RKO (cell line): Measurements from ENCODE around the gene HCFC1R1.
A peak's percentile ranks its signal among the peaks of the same experiment; 100 is the strongest.

ENCODE experiments used
- DNase-seq: peaks from one replicate; pipeline ENCODE4 v3.0.0-alpha.2; 2016; ENCODE audit warnings: low spot score

The HCFC1R1 gene

DNA sequence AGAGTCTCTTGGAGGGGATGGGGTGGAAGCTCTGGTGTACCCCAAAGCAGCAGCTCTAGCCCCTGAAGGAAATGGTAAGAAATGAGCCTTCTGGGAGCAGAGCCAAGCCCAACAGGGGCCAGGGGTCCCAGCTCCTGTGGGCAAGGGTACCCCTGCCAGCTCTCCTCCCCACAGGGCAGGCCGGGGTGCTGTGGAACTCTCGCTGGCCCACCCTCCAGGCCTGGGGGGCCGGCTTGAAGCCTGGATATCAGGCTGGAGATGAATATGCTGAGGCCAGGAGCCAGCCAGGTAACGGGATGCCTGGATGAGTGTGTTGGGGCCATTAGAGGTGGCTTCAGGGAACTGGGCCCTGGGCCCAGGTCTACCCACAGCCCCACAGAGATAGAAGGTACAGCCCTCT, 23.2 kb downstream of the HCFC1R1 start:
- no peak for DNase-seq

- no peak for DNase-seq
Observed at GRCh38 chr16:2999929-3000328, 23.8 kb downstream of the HCFC1R1 start.

DNA sequence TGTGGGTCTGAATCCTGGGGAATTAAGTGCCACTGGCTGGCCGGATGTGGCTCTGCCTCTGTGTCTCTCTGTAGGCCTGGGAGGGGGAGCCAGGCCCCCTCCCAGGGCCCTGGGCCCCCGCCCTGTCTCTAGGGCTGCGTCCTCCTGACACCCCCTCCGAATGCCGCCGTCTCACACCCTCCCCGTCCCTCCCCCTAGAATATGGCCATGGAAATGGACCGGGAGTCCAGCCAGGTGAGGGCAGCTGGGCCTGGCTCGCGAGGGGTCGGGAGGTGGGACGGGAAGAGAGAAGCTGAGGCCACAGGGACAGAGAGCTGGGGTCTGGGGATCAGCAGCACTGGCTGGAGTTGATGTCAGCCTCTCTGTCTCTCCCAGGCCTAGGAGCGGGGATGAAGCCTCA, 27.4 kb downstream of the HCFC1R1 start:
- DNase-seq: no peak

DNA sequence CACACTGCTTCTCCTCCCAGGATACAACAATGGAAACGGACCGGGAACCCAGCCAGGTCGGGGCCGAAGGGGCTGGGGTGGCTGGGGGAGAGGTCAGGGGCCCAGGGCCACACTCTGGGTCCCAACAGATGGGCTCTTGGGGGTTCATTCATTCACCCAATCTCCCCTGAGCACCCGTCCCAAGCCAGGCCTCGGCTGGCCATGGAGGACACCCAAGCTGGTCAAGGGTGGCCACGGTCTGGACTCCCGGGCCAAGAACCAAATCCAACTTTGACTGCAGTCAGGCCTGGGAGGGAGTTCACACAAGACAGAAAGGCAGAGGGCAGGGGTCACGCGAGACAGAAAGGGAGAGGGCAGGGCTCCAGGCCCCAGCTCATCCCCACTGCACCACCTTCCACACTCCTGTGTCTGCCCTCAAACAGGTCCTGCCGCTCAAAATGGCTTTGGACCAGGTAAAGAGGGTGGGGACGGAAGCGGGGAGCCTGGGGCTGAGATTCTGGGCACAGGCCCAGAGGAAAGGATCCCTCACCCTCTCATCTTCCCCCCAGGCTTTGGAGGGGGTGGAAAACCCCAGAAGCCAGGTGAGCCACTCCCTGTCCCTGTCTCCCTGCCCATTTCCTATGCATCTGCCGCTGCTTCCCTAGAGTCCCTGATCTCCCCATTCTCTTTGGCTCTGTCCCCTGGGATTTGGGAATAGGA, 31.2 kb downstream of the HCFC1R1 start:
- DNase-seq: no peak

DNA sequence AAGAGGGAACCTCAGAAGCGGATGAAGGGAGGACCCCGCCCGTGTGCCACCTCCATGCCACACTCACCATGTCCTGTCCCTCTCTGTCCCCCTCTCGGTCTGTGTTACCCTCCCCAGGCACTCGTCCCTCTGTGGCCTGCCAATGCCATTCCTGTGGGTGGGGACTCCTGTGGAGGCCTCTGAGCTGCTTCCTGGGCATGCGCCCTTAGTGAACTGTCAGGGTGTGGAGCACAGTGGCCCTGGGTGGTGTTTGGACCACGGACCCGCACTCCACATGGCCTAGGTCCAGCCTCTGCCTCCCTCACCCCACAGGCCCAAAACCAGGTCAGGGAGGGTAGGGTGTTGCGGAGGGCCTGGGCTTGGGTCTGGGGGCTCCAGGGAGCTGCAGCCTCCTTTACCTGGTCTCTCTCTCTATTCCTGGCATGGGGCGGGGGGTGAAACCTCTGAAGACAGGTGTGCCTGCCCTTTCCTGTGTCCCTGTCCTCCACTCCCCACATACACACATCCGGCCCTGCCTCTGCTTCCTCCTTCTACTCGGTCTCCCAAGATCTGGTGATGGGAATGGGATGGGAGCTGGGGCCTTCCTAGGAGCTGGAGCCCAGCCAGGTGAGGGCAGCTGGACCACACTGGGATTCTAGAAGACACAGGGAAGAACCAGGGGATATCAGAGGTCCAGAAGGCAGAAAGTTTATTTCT, 32.0 kb downstream of the HCFC1R1 start:
- no peak for DNase-seq

GRCh38 chr16:2990891-2991290, 32.9 kb downstream of the HCFC1R1 start:
- no peak for DNase-seq

DNA sequence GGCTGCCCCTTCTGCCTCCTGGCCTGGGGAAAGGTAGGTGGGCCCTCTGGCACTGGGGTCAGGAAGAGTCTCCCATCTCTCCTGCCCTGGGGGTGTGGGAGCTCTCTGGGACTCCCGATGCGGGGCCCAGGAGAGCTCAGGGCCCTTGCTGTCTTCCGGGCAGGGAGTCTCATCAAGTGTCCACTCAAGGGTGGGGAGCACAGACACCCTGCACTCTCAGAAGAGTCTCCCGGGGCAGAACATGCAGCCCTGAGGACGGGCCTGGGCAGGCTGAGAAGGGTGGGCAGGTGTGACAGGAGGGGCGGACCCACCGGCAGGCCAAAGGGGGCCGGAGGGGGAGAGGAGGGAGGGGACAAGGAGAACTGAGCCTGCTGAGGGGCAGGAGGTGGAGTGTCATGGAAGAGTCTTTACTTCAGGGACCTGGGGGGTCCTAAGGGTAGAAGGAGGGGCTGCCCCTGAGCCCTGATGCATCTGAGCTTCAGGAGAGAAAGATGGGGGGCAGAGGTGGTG, 35.1 kb downstream of the HCFC1R1 start:
- no peak for DNase-seq

GRCh38 chr16:2987833-2988232, 35.9 kb downstream of the HCFC1R1 start:
- DNase-seq: no peak

DNA sequence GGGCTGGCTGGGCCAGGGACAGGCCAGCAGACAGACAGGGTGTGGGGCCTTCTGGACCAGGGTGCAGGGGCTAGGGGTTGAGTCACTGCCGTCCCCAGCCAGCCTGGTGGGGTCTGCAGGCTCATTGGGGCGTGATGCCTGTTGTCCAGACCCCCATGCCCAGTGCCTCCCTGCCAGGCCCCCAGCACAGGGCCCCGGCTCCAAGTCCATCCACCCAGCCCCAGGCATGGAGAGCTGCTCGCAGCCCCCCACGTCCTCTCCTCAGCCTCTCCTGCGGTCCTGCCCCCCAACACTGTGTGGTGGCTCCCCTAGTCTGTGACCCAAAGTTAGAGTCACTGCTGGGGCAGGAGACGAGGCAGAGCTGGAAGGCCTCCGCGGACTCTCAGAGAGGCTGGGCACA, 36.5 kb downstream of the HCFC1R1 start:
- no peak for DNase-seq

DNA sequence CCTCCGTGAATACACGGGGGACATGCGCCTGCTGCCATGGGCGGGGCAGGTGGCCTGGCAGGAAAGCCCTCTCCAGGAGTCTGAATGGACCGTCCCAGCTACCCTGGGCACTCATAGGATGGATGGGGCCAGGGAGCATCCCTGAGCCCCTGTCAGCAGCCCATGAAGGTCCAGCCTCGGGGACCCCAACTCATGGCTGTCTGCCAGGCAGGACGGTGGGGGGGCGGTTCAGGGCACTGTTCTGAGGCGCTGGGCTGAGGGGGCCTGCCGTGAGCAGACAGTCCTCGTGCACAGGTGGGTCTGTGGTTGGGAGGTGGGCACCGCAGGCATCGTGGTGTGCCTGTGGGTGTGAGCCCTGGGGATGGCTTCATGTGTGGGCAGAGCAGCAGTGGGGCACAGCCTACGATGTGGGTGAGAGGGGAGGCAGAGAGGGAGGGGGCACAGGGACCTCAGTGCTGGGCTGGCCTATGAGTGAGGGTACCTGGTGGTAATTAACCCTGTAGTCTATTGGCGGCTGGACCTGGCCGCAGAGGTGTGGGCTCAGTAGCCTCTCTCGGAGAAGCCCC, 37.0 kb downstream of the HCFC1R1 start:
- DNase-seq: no peak

DNA sequence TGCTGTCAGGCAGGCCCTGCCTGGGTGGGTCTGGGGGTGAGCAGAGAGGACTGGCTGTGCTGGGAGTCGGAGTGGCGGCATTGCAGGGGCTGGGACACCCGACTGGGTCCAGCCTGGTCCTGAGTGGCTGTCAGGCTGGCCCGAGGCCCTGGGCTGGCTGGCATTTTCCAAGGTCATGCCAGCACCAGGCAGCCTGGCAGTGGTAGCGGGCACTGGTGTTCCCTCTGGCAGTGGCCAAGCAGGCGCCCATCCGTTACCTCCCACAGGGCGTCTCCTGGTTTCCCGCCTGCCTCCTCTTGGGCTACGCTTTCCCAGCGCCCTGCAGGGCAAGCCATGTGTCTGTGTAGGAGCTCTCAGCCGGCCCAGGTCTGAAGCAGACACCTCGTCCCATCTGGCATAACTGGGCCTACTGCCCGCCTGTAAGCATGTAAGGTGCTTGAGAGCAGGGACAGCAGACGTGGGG, 37.8 kb downstream of the HCFC1R1 start:
- no peak for DNase-seq

DNA sequence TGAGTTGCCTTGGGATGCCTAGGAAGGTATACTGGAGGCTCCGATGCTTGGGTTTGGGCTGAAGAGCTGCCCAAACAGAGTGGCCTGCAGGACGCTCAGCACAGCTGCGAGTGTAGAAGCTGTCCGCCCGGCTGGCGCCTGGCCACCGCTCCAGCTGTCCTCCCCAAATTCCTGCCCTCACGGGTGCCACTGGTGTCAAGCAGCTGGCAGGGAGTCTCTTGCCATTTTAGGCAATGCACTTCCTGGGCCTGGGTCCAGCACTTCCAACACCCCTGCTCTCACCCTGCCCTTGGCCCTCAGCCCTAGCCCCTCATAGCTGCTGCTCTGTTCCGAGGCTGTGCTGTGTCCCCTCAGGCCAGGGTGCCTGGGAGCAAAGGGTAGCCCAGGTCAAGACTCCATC, 38.3 kb downstream of the HCFC1R1 start:
- no peak for DNase-seq

GRCh38 chr16:2983706-2984136, 40.0 kb downstream of the HCFC1R1 start:
- peak; percentile 85 for DNase-seq

DNA sequence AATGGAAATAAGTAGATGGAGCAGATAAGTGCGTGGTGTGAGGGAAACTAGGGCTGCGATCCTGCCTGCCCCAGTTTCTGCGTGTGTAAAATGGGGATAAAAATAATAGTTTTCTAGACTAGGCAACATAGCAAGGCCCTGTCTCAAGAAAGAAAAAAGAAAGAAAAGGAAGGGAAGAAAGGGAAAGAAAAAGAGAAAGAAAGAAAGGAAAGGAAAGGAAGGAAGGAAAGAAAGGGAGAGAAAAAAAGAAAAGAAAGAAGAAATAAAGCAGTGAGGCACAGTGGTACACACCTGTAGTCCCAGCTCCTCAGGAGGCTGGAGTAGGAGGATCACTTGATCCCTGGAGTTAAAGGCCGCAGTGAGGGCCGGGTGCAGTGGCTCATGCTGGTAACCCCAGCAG, 41.3 kb downstream of the HCFC1R1 start:
- no peak for DNase-seq

DNA sequence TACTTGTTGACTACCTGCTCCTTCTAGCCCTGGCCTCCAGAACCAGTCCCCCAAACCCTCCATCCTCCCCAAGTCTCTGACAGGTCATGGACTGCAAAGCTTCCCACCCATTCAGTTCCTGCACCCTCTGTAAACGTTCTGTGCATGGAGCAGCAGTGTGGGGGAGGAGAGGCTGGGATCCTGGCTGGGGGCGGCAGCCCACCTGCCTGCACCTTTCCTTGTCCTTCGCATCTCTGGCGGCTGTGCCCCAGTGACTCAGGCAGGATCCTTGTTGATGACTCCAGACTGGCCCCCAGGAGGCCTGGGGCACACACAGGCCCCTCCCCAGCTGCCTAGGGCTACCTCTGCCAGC, 41.9 kb downstream of the HCFC1R1 start:
- DNase-seq: no peak

DNA sequence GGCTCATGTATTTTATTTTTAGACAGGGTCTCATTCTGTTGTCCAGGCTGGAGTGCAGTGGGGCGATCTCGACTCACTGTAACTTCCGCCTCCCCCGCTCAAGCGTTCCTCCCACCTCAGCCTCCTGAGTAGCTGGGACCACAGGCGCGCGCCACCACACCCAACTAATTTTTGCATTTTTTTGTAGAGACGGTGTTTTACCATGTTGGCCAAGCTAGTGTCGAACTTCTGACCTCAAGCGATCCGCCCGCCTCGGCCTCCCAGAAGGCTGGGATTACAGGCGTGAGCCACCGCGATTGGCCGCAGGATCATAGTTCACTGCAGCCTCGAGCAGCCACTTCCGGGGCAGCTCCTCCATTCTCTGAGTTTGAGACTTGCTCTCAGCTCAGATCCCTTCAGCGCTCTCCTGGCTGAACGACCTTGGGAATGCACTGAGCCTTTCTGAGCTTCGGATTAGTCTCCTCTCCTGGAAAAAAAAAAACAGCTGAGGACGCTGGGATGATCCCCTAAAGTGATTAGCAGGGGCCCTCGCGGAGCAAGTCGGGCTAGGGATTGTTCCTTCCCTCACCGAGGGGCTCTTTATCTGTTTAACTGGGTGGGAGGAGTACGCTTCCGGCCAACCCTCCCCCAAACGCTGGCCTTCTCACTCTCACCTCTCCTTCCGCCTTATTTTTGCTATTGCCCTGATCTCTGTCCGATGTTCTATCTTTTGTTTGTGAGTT, 42.4 kb downstream of the HCFC1R1 start:
- no peak for DNase-seq

DNA sequence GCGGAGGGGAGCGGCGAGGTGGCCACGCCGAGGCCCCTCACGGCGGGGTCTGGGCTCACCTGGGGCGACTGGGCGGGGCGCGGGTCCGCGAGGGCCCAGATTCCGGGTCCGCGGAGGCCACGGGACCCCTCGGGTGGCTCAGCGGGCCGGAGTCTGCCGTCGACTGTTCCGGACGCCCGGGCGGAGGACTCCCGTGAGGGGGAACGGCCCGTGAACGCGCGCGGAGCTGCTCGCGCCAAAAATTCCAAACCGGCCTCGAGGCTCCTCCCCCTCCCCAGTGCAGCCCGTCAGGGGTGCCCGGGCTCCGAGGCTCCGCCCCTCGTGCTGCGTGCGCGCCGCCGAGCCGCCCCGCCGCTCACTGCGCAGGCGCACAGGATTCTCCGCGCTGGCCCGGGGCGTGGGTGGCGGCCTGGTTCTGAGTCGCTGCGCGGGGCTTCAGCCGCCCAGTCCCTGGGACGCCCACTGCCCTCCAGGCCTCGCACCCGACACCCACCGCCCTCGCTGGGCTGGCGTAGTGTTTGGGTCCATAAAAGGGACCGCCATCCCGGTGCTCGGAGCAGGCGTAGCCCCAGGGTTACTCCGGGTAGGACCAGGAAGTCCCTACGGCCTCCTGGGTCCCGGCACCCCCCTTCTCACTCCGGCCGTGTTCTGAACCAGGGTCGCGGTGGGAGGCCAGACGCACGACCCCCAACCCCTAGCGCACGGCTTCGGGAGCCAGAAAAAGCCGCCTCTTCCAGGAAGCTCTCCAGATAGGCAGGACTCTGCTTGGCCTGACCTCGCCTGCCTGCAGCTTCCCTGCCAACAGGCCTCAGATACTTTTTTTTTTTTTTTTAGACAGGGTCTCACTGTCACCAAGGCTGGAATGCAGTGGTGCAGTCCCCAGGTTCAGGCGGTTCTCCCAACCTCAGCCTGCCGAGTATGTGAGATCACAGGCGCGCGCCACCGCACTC, 43.2 kb downstream of the HCFC1R1 start, which contains the start of gene PKMYT1:
Gene PKMYT1, minus strand, starts transcription at position 220 of the 950 bp plus-strand sequence. CDS start 789 bp downstream, outside the sequence.
- peak; percentile 91 for DNase-seq

DNA sequence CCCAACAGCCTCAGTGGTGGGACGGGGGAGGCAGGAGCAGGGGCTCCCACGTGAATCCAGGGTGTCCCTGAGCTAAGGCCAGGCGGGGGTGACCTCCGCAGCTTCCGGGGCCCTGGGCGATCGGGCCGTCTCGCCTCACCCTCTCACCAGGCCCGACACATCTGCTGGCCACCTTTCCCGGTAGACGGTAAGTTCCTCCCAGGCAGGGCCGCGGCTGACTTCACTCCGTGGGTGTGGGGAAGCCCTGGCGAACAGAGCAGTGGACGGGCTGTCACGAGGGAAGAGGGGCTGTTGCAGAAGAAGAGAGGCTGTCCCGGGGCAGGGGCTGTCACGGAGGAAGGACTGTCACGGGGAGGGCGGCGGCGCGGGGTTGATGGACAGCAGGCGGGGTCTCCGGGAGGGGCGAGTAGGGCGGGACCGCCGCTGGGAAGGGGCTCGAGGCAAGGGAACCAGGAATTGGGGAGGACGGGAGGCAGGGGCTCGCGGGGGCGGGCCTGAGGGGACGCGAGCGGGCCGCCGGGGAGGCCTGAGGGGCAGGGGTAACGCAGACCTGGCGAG, 44.0 kb downstream of the HCFC1R1 start:
- DNase-seq: peak; percentile 52

GRCh38 chr16:2977440-2977839, 46.3 kb downstream of the HCFC1R1 start:
- no peak for DNase-seq

DNA sequence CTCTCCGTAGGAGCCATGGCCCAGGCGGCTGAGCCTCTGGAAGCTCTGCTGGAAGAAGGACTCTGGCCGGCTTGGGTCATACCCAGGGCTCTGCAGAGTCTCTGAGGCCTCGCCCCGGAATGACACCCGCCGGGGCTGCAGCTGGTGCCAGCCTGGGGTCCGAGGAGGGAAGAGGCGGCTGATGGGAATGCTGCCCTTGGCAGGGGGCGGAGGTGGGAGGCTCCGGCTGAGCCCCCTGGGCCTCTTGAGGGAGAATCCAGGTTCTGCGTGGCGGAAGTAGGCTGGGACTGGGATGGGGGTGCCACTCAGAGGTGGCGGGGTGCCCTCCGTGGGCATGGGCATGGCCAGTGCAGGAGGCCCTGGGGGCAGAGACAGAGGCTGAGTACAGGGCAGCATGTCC, 47.1 kb downstream of the HCFC1R1 start:
- DNase-seq: no peak

DNA sequence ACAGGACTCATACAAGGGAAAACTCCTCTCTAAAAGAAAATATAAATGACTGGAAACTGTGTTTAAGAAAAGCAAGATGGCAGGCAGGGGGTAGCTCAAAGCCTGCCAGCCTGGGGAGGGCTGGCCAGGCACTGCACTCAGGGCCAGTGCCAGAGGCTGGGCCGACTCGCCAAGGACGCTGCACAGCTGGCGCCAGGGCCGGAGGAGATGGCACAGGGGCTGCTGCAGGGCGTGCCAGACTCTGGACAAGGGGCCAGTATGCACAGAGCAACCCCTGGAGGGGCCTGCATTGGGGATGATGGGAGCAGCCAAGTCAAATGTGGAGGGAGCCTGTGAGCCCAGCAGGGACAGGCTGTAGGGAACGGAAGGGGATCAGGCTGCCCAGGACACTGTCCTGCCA, 47.5 kb downstream of the HCFC1R1 start:
- DNase-seq: no peak
